ENCODE results near the gene ATP2A2. TPM values are rescaled to one million over a fixed set of nuclear protein-coding genes. Genes with fewer than 3 reads are reported as not detected.

The ATP2A2 gene
- total and polyA plus RNA-seq, 2 donors (not counting 1 experiment from before 2014, with no cell fraction given) = 35.3 to 68.2 TPM

GRCh38 chr12:110373025-110373424 lies 92.0 kb downstream of the ATP2A2 start:
- Histone ChIP-seq H3K27ac (ENCODE audit: low read length in 2 of 2) (no peak overlapping the region), H3K4me3 (ENCODE audit: control extremely low read depth in 1 of 5, extremely low read depth in 1 of 5, insufficient read depth in 1 of 5, low read depth in 2 of 5, low read length in 4 of 5) (no peak overlapping the region), H3K36me3 (replicated peaks in 1 of 2; ENCODE audit: control extremely low read depth in 1 of 2, control insufficient read depth in 1 of 2, extremely low read depth in 1 of 2, insufficient read depth in 2 of 2, low read length in 1 of 2) (peaks cover 3 to 48% of the 10 kb centered on the region in 2 experiments), H3K9ac (ENCODE audit: low read length) (no peak overlapping the region), H3K4me1 (ENCODE audit: control insufficient read depth in 2 of 2, insufficient read depth in 2 of 2, low read length in 2 of 2) (peaks cover 18 to 27% of the 10 kb centered on the region in 2 donors), H3K27me3 (replicated peaks in 1 of 4; ENCODE audit: control extremely low read depth in 1 of 4, control insufficient read depth in 3 of 4, insufficient read depth in 4 of 4, low read length in 3 of 4) (no peaks in the 10 kb centered on the region), H3K79me2 (ENCODE audit: control insufficient read depth, insufficient read depth, low read length) (no peaks in the 10 kb centered on the region), H4K20me1 (ENCODE audit: control insufficient read depth, insufficient read depth, low read length, poor library complexity, severe bottlenecking) (no peaks in the 10 kb centered on the region), H2AFZ (ENCODE audit: insufficient read depth, low read depth, low read length, poor library complexity, severe bottlenecking) (no peak overlapping the region), H3K9me3 (ENCODE audit: control extremely low read depth in 1 of 3, control insufficient read depth in 2 of 3, insufficient read depth in 1 of 3, low read length in 2 of 3) (no peaks in the 10 kb centered on the region), H3K4me2 (replicated peaks; ENCODE audit: low read depth, low read length, poor library complexity, severe bottlenecking) (no peak overlapping the region)
- TF ChIP-seq EZH2 (IDR thresholded peaks at IDR 0.05; ENCODE audit: borderline replicate concordance, insufficient read depth, low read depth, low read length, poor library complexity, severe bottlenecking) = no peak
- TF ChIP-seq CTCF (IDR thresholded peaks at IDR 0.05) = no peak
- intact Hi-C loops (cut with micrococcal nuclease) = no loop called here
- ChIA-PET POLR2A (interaction anchor here (0.6 kb wide), 1 partner anchor 961 kb away, joined by 3 read pairs; no protein-coding TSS in a partner anchor), CTCF (interaction anchor here (0.6 to 1.7 kb wide), 4 partner anchors 19 to 97 kb away, joined by 3 to 10 read pairs (median 4); no protein-coding TSS in a partner anchor)
- H3K4me1 Mint-ChIP-seq = peaks cover 36% of the 10 kb centered on the region
- H3K27me3 Mint-ChIP-seq = no peaks in the 10 kb centered on the region
- no peak for DNase-seq
- no peak overlapping the region for H3K4me3 Mint-ChIP-seq
- ATAC-seq (ENCODE audit: low read depth) = no peak
- peak overlapping the region; percentile 41 for H3K27ac Mint-ChIP-seq
- no peaks in the 10 kb centered on the region for H3K9me3 Mint-ChIP-seq (ENCODE audit: insufficient read depth)
- 96% methylated on average over 3 of the region's 4 CpGs for WGBS (ENCODE audit: insufficient coverage)

- Histone ChIP-seq H3K79me2 (ENCODE audit: control insufficient read depth, insufficient read depth, low read length) (no peaks in the 10 kb centered on the region), H3K27ac (ENCODE audit: low read length in 2 of 2) (no peak overlapping the region), H3K4me1 (ENCODE audit: control insufficient read depth in 2 of 2, insufficient read depth in 2 of 2, low read length in 2 of 2) (peaks cover 18 to 23% of the 10 kb centered on the region in 2 donors), H2AFZ (ENCODE audit: insufficient read depth, low read depth, low read length, poor library complexity, severe bottlenecking) (no peak overlapping the region), H3K9ac (ENCODE audit: low read length) (no peak overlapping the region), H3K36me3 (replicated peaks in 1 of 2; ENCODE audit: control extremely low read depth in 1 of 2, control insufficient read depth in 1 of 2, extremely low read depth in 1 of 2, insufficient read depth in 2 of 2, low read length in 1 of 2) (peaks cover 4 to 52% of the 10 kb centered on the region in 2 experiments), H3K9me3 (ENCODE audit: control extremely low read depth in 1 of 3, control insufficient read depth in 2 of 3, insufficient read depth in 1 of 3, low read length in 2 of 3) (no peaks in the 10 kb centered on the region), H3K4me2 (replicated peaks; ENCODE audit: low read depth, low read length, poor library complexity, severe bottlenecking) (no peak overlapping the region), H3K4me3 (ENCODE audit: control extremely low read depth in 1 of 5, extremely low read depth in 1 of 5, insufficient read depth in 1 of 5, low read depth in 2 of 5, low read length in 4 of 5) (no peak overlapping the region), H3K27me3 (replicated peaks in 1 of 4; ENCODE audit: control extremely low read depth in 1 of 4, control insufficient read depth in 3 of 4, insufficient read depth in 4 of 4, low read length in 3 of 4) (no peaks in the 10 kb centered on the region), H4K20me1 (ENCODE audit: control insufficient read depth, insufficient read depth, low read length, poor library complexity, severe bottlenecking) (no peaks in the 10 kb centered on the region)
- Mint-ChIP-seq H3K4me3 (no peak overlapping the region), H3K27me3 (no peaks in the 10 kb centered on the region), H3K9me3 (ENCODE audit: insufficient read depth) (no peaks in the 10 kb centered on the region), H3K27ac (peak overlapping the region; percentile 41), H3K4me1 (peaks cover 35% of the 10 kb centered on the region)
- POLR2A ChIA-PET = interaction anchor here (0.6 kb wide), 1 partner anchor 960 kb away, joined by 3 read pairs; no protein-coding TSS in a partner anchor
- ATAC-seq (ENCODE audit: low read depth) (no peak), DNase-seq (no peak)
- CTCF ChIA-PET = interaction anchor here (1.0 to 1.7 kb wide), 3 partner anchors 19 to 32 kb away, joined by 3 to 10 read pairs (median 4); no protein-coding TSS in a partner anchor
- intact Hi-C loops (cut with micrococcal nuclease) = no loop called here
- WGBS (ENCODE audit: insufficient coverage) = no CpG with 5 or more reads among the region's 2 CpGs
- TF ChIP-seq CTCF (IDR thresholded peaks at IDR 0.05) (no peak), EZH2 (IDR thresholded peaks at IDR 0.05; ENCODE audit: borderline replicate concordance, insufficient read depth, low read depth, low read length, poor library complexity, severe bottlenecking) (no peak)
Measured at GRCh38 chr12:110373425-110373824, 92.4 kb downstream of the ATP2A2 start.

All from B cell (primary cell).